T-helper 22 cell (primary cell): ENCODE data around the gene TRIO.

Experiments
- DNase-seq: peaks from one replicate; pipeline ENCODE4 v3.0.0-alpha.2; 2020; ENCODE audit warnings: low read depth

The TRIO gene

DNA sequence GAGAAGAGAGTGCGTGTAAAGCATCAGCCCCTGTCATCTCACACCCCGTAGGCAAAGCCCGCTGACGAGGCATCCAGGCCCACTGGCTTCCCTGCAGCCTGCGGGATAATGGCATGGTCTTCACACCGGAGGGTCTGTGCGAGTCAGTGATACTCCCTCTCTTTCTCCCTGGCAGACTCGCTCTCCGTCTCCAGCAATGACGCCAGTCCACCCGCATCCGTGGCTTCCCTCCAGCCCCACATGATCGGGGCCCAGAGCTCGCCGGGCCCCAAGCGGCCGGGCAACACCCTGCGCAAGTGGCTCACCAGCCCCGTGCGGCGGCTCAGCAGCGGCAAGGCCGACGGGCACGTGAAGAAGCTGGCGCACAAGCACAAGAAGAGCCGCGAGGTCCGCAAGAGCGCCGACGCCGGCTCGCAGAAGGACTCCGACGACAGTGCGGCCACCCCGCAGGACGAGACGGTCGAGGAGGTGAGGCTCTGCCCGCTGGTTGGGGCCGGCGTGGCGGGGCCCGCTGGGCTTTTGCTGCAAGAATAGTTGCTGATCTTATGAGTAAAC lies 317.8 kb downstream of the TRIO start:
- DNase-seq = no peak

DNA sequence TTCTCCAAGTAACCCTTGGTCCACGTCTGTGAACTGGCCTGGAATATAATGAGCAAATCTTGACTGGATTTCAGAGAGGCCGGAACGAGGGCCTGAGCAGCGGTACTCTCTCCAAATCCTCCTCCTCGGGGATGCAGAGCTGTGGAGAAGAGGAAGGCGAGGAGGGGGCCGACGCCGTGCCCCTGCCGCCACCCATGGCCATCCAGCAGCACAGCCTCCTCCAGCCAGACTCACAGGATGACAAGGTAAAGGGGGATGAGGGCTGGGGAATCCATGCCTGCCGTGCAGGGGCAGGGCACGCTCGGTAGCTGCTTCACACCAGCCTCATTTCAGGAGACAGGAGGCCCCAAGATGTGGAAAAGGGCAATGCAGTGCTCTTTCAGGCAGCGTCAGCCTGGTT lies 319.5 kb downstream of the TRIO start:
- no peak for DNase-seq

DNA sequence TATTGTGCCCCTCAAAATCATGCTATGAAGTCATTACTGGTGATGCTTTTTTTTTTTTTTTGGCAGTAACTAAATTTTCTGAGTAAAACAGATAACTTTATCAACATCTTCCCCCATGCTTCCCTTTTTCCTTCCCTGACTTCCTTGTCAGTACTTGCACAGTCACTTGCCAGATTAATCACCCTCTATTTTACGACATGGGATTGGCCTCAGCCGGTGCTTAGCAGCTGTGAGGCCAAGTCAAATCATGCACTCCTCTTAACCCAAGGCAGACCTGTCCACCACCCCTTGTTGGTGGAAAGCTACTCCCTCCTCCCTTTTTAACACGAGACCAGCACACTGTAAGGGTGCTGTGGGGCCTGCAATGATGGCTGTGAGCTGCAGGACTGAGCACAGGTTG lies 320.5 kb downstream of the TRIO start:
- DNase-seq = no peak

DNA sequence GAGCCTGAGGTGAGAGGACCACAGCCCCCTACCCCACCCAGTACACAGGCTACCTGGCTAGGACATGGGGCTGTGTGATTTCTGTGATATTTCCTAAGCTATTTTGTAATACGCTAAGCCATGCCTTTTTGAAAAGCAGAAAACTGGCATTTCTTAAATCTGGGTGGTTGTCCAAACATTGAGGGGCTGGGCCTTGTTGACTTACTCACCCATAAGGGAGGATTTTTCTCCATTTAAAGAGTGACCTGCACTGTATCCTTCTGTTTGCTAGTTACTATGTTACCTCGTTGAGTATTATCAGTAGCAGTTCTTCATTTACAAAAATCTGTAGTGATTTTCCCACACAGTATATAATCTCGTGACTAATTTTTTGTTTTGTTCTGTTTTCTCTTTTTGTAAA lies 321.0 kb downstream of the TRIO start:
- DNase-seq = no peak

DNA sequence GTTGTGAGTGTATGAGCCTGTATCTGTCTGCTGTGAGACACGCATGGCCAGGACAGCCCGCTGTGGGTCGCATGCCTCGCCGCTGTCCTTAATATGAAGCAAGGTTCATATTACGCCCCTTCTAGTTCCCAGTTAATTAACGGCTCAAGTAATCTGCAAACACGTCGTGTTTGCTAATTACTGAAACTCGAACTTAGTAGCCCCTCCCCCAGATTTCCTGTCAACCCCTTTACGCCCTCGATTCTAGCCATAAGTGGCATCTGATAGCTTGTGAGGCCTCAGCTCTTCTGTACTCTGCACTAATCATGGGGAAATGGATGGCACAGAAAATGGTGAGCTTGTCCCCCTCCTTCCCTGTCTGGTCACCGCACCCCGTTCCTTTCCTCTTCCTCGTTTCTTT lies 321.5 kb downstream of the TRIO start:
- no peak for DNase-seq

DNA sequence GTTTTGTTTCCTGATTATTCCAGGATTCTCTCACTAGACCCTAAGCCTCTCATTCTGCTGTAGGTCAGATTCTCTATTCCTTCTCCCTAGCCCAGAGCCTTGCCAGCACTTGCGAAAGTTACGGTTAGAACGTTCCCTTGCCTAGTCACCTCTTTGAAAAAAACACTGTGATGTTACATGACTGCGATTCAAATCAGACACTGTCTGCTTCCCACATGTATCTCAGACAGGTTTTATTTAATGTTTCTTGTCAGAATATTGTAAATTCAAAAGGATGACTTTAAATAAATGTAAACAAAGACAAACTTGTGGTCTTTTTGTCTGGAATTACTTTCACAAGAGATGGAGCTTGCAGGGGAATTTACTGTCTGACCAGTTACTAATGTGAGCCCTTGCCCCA lies 322.0 kb downstream of the TRIO start:
- DNase-seq = no peak

DNA sequence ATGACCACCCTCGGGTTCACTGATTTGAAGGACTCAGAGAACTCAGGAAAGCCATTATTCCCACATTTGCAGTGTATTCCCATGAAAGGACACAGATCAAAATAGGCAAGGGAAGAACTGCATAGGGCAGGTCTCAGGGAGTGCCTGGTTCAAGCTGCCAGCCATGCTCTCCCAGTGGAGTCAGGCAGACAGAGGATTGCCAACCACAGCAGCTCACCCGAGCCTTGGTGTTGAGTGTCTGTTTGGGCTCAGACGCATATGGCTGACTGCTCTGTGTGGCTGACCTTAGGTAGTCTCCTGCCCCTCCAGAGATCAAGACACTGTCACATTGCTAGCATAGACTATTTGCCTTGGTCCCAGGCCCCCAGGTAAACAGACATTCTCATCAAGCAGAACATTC lies 322.6 kb downstream of the TRIO start:
- no peak for DNase-seq

DNA sequence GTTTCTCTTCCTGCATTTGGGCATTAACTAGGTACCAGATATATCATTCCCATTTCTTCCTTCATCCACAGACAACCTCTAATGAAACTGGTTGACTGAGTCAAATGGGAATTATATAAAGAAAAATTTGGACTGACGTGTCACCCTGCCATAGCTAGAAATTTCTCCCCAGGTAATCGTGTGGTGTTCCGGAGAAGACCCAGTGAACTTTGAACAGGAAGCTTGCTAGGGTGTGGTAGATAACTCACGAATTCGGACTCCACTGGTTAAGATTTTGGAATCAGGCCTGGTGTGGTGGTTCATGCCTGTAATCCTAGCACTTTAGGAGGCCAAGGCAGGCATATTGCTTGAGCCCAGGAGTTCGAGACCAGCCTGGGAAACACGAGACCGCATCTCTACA lies 324.1 kb downstream of the TRIO start:
- no peak for DNase-seq

DNA sequence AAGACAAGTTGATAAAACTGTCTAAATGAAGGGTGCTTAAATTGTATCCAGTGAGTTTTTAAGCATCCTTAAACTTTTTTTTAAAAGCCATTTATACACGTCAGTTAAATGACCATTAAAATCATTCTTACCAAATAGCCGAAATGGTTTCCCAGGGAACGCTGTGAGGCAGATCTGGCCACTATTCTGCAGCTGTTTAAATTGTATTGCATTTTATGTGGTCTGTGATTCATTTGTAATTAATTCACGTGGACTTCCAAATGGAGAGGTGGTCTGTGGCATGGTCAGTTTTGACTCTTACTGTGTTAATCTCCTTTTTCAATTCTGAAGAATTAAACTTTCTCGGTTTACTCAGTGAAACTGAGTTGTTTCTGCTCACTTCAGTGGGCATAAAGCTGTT lies 324.7 kb downstream of the TRIO start:
- no peak for DNase-seq

DNA sequence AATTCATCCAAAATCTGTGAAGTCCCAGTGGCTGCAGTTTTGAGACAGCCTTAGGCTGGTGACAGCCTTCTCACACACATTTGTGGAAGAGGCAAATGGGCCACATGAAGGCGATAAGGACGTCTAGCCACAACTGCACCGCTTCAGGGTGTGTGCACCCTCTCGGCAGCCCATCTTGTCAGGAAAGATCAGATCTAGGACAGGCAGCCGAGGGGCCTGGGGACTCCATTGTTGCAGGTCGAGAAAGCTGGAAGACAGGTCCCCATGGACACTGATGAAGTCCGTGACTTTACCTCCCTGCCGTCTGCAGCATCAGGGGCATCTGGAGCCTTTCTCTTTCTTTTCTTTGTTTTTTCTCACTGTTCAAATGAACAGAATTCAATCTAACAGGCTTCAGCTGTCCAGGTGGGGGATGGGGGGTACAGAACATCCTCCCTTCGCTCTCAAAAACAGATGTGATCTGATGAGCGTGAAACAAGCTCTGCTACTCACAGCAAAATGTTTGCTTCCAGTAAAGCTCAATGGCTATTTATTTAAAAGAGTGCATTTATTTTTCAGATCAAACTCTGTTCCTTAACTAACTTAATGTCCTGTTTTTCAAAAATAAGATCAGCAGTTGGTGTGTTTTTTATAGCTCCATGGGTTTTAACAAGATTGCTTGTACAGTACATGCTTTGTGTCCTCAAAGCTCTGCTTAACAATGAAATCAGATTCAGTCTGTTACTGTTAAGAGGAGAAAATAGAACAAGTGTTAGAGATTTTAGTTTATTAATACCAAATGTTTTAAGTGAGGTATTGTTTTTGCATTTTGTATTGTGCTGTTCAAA lies 326.6 kb downstream of the TRIO start:
- DNase-seq = no peak

DNA sequence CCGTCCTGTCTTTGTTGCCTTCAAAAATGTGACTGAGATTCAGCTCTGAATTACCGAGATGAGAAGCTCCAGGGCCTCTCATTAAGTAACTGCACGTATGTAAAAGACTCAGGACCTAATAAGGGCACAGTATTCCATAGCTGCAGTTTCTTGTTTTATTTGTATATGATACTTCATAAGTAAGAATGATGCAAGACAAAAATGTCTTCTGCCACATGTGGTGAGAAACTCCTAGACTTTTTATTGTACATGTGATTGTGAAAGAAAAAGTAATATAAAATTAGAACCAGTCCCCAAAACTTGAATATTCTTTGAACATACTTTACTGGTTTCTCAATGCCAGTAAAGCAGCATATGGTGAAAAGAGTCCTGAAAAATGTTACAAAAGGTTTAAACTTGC lies 328.4 kb downstream of the TRIO start:
- DNase-seq = no peak

DNA sequence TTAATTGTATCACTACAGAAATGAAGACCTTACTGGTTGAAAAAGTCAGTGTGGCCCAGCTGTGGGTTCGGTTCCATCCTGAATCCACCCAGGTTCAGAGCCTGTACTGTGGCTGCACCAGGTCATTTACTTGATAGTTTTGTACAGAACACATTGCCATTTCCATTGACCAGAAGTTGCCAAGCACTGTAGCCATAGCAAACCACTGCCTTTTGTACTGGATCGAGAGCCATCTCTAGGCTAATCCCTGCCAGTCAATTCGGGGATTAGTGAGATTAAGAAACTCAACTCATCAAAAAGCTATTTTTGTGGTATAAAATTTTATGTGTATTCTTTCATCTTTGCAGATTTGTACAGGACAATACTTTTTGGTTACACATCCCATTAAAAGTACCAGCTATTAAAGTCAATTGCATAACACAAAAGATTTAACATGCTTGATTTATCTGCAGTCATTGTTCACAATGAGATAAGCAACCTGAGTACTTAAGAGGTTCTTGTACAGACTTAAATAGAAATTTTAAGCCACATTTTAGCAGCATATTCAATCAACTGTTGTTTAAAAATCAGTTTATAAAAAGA lies 329.9 kb downstream of the TRIO start:
- no peak for DNase-seq

DNA sequence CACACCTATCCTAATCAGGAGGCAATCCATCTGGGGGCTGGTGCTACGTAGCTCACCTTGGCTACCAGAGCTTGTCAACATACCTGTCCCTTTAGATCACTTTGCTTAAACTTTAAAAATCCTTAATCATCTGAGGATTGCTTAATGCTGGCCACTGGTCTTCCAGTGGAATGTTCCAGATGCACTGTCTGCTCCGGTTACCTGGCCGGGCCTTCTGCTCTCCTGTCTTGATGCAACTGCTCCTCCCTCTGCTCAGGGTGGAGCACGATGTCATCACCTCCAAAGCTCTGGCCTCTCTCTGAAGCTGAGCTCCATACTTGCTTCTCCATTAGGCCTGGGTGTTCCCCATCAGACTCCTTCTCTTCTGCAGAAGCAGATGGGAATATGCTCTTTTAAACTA lies 331.9 kb downstream of the TRIO start:
- DNase-seq = no peak

DNA sequence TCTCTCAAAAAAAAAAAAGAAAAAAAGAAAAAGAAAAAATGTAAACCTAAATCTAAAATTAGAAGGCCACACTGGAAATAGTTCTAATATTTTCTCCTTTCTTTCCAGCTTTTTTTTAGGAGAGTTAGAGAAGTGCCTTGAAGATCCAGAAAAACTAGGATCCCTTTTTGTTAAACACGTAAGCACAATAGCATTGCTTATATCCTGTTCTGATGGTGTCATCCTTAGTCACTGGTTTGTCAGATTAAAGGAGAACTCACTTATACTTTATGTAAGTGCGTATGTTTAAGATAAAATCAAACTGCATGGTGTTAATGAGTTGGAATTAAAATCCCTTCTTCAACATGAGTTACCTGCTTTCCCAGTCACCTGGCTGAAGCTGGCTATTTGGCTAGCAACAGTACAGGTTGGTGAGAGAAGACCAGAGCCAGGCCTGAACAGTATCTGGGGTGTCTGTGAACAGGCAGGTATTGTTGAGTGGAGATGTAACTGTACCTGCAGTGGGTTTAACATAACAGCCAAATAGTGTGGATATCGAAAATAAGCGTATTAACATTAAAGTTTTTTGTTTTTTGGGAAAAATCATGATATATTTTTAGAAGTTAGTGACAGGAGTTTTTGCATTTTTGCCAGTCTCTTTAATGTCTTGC lies 333.8 kb downstream of the TRIO start:
- no peak for DNase-seq

DNA sequence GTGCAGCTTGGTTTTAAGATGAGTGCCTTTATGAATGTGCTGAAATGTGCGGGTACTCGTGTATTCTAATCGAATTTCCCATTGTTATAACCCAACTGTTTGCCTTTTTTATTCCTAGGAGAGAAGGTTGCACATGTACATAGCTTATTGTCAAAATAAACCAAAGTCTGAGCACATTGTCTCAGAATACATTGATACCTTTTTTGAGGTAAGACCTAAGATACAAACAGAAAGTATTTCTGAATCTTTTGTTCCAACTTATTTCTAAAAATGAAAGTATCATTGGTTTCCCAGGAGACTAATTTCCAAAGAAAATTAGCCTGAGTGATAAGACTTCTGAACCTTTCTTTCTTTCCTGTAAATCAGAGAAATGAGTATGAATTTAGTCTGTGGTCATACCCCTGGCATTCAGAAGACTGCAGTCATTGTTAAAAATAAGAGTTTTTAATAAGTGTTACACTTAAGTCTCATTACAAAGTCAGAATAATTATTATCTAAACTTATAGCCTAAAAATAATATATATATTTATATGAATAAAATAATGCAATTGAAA lies 336.1 kb downstream of the TRIO start:
- DNase-seq = no peak

DNA sequence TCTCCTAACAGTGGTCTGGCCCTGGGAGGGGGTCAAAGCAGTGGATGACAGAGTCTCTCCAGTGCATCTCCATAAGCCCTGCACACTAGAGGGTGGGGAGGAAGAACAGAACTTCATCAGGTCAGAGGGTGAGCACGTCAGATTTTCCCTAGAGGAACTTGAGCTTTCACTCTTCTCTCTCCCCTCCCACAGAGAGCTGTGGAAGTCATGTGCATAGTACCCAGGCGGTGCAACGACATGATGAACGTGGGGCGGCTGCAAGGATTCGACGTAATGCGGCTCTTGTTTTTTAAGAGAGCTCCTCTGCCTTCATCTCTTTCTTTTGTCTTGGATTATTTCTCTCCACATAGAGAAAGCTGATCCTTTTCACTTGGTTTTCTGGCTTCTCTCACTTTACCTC lies 338.2 kb downstream of the TRIO start:
- no peak for DNase-seq

DNA sequence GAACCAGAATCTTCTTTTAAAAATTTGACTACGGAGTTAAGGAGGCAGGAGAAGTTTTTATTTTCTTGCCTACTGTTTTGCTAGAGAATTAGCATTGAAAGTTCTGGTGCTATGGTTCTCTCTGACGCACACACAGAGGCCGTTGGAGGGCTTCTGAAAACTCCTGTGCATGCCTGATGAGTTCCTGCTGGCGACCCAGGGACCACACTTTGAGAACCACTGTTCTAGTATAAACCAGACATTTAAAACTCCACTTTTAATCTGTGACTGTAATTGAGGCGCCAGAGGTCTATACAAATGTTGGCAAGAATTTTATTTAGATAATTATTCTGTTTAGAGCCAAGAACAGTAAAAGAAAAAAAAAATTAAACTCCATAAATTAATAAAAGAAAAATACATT lies 338.9 kb downstream of the TRIO start:
- no peak for DNase-seq

DNA sequence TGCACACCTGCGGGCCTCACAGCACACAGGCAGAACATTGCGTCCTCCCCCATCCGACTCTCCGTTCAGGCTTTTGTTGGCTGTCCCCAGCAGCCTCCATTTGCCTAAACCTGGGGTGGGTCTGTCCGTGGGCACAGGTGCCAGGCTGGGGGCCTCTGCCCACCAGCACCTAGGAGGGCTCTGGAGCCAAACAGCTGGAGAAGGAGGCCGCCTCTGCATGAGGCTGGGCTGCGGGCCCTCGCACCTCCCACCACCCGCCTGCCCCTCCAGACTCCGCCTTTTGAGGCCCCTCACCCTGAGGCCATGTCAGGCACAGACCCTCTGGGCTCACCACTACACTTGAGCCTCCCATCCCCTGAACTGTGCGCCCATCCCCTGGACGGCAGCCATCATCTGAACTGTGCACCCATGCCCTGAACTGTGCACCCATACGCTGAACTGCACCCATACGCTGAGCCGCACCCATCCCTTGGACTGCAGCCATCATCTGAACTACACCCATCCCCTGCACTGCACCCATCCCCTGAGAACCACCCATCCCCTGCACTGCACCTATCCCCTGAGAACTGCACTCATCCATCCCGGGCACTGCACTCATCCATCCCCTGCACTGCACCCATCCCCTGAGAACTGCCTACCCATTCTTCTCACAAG lies 340.5 kb downstream of the TRIO start:
- no peak for DNase-seq

DNA sequence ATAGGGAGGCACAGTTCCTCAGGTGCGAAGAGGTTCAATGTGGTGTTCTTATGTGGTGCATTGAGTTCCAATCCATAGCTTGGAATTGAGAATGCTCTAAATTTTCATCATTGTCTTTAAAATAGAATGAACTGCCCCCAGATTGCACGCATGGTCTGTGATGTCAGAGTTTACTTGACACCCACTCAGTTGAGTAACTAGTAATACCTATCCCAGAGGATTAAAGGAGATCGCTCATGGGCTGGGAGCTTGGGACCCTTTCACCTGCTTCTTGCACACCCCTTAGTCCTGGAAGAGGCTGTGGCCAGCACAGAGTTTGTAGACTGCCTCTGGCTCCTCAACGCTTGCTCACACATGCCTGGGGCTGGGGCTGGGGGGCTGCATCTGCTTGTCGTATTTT lies 343.3 kb downstream of the TRIO start:
- no peak for DNase-seq

DNA sequence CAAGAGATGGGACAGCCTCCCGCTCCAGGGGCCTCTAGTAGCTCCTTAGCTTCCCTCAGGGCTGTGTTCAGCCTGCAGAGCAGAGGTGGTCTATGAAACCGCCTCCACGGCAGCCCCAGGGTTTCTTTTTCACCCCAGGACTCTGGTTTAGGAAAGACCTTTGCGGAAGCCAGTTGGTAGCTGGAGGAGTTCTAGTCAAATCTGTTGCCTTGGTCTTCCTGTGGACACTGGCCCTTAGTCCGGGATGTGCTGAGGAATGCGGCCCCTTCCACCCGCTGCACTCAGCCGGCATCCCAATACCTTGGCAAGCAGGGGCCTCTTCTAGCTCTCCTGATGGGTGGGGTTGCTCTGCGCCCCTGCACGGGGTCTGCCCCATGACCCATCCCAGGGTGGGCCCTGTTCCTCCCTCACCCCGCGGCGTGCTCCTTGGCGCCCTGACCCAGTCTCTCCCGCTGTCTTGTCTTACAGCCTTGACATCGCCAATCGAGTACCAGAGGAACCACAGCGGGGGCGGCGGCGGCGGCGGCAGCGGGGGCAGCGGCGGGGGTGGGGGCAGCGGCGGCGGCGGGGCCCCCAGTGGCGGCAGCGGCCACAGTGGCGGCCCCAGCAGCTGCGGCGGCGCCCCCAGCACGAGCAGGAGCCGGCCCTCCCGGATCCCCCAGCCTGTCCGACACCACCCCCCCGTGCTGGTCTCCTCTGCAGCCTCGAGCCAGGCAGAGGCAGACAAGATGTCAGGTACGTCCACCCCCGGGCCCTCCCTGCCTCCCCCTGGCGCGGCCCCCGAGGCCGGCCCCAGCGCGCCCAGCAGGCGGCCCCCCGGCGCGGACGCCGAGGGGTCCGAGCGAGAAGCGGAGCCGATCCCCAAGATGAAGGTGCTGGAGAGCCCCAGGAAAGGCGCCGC lies 344.1 kb downstream of the TRIO start:
- no peak for DNase-seq

DNA sequence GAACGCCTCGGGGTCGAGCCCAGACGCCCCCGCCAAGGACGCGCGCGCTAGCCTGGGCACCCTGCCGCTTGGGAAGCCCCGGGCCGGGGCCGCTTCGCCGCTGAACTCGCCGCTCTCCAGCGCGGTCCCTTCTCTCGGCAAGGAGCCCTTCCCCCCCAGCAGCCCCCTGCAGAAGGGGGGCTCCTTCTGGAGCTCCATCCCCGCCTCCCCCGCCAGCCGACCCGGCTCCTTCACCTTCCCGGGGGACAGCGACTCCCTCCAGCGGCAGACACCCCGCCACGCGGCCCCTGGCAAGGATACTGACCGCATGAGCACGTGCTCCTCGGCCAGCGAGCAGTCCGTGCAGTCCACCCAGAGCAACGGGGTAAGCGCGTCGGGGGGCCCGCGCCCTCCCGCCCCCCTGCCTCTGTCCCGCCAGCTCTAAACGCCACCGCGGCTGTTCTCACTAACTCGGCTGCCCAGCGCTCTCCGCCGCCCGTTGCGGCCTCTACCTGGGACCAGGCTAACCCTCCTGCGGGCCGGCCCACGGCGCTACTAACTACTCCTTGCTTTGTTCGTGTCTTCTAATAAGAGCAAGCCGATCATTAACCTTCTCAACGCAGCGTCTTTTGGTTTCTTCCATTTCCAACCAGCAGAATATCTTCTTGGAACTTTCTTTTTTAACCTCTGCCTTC lies 344.9 kb downstream of the TRIO start:
- DNase-seq = no peak
